Middle frontal gyrus (tissue), 1 donor: ENCODE measurements around the gene SIRPA.

Experiments used
- DNase-seq: peaks from one replicate; pipeline ENCODE4 v3.0.0-alpha.2; 2015; ENCODE audit warnings: low spot score; ENCODE audit errors: extremely low spot score

SIRPA gene

GRCh38 chr20:1894951-1895673, at the start of gene SIRPA:
TSS of gene SIRPA (plus strand) at chr20:1895407. CDS start at chr20:1895448, 41 bp downstream.
- DNase-seq: peak; percentile 56

GRCh38 chr20:1845701-1846100, 49.5 kb upstream of the SIRPA start:
- DNase-seq: no peak

- no peak for DNase-seq
These were observed 48.9 kb upstream of the SIRPA start for GRCh38 chr20:1846341-1846740.

- DNase-seq: no peak
These were observed 48.3 kb upstream of the SIRPA start for GRCh38 chr20:1846876-1847275.

- DNase-seq: no peak
These were observed 47.4 kb upstream of the SIRPA start for GRCh38 chr20:1847780-1848179.

GRCh38 chr20:1848373-1848772, 46.8 kb upstream of the SIRPA start:
- DNase-seq: no peak

GRCh38 chr20:1851396-1851795, 43.8 kb upstream of the SIRPA start:
- no peak for DNase-seq

GRCh38 chr20:1853473-1853872, 41.7 kb upstream of the SIRPA start:
- no peak for DNase-seq

- DNase-seq: no peak
These were observed 41.0 kb upstream of the SIRPA start for GRCh38 chr20:1854246-1854645.

- DNase-seq: no peak
These were observed 40.1 kb upstream of the SIRPA start for GRCh38 chr20:1855109-1855508.

- no peak for DNase-seq
These were observed 39.5 kb upstream of the SIRPA start for GRCh38 chr20:1855690-1856089.

- no peak for DNase-seq
These were observed 38.8 kb upstream of the SIRPA start for GRCh38 chr20:1856424-1856823.

- no peak for DNase-seq
These were observed 37.7 kb upstream of the SIRPA start for GRCh38 chr20:1857466-1857865.

GRCh38 chr20:1858871-1859270, 36.3 kb upstream of the SIRPA start:
- no peak for DNase-seq

GRCh38 chr20:1860446-1860845, 34.8 kb upstream of the SIRPA start:
- no peak for DNase-seq

- no peak for DNase-seq
These were observed 33.7 kb upstream of the SIRPA start for GRCh38 chr20:1861347-1861976.

GRCh38 chr20:1861996-1862662, 33.1 kb upstream of the SIRPA start:
- DNase-seq: no peak

GRCh38 chr20:1862663-1863053, 32.5 kb upstream of the SIRPA start:
- peak; percentile 29 for DNase-seq

GRCh38 chr20:1863296-1863695, 31.9 kb upstream of the SIRPA start:
- no peak for DNase-seq

- DNase-seq: no peak
These were observed 28.4 kb upstream of the SIRPA start for GRCh38 chr20:1866834-1867233.

- no peak for DNase-seq
These were observed 27.5 kb upstream of the SIRPA start for GRCh38 chr20:1867495-1868260.

- DNase-seq: no peak
These were observed 26.4 kb upstream of the SIRPA start for GRCh38 chr20:1868856-1869255.
